SK-N-SH treated with all-trans-retinoic acid at 6 μM for 48 hours (cell line): ENCODE data around the gene ACSL5.

Source experiments
- ATAC-seq: fragments of 200-7000 bp; cut with Tn5 transposase; 3 replicates; pipeline ENCODE4 v1.9.1; 2020; ENCODE audit warnings: mild to moderate bottlenecking, moderate library complexity
- ARNTL ChIP-seq: fragments of 450-650 bp; formaldehyde crosslinking; IDR thresholded peaks from 2 replicates; pipeline ENCODE4 v1.5.0; 2020; ENCODE audit warnings: low read depth, mild to moderate bottlenecking, moderate library complexity, borderline replicate concordance
- BACH2 ChIP-seq: fragments of 250-450 bp; sonication (Bioruptor Pico); IDR thresholded peaks from 2 replicates; pipeline ENCODE4 v1.9.0; 2021; ENCODE audit warnings: mild to moderate bottlenecking, borderline replicate concordance
- CREB5 ChIP-seq: fragments of 250-450 bp; sonication (Bioruptor Pico); IDR thresholded peaks from 2 replicates; pipeline ENCODE4 v1.5.1; 2020; ENCODE audit warnings: low read depth, mild to moderate bottlenecking, moderate library complexity
- CSRNP3 ChIP-seq: fragments of 250-450 bp; sonication (Bioruptor Pico); IDR thresholded peaks from 2 replicates; pipeline ENCODE4 v1.5.1; 2021; ENCODE audit warnings: mild to moderate bottlenecking, moderate library complexity
- ISL1 ChIP-seq: fragments of 250-450 bp; sonication (Bioruptor Pico); IDR thresholded peaks from 2 replicates; pipeline ENCODE4 v2.1.2; 2022; ENCODE audit warnings: mild to moderate bottlenecking, moderate library complexity
- OSR1 ChIP-seq: fragments of 250-450 bp; sonication (Bioruptor Pico); IDR thresholded peaks from 2 replicates; pipeline ENCODE4 v1.8.0; 2022; ENCODE audit warnings: moderate library complexity, mild to moderate bottlenecking, inconsistent platforms
- PATZ1 ChIP-seq: fragments of 250-450 bp; sonication (Bioruptor Pico); IDR thresholded peaks from 2 replicates; pipeline ENCODE4 v1.8.0; 2020; ENCODE audit warnings: mild to moderate bottlenecking, moderate library complexity, borderline replicate concordance
- POU6F1 ChIP-seq: fragments of 250-450 bp; sonication (Bioruptor Pico); IDR thresholded peaks from 2 replicates; pipeline ENCODE4 v1.8.0; 2021; ENCODE audit warnings: low read depth, mild to moderate bottlenecking, moderate library complexity, borderline replicate concordance
- PPARA ChIP-seq: fragments of 250-450 bp; sonication (Bioruptor Pico); IDR thresholded peaks from 2 replicates; pipeline ENCODE4 v1.5.0; 2020; ENCODE audit warnings: mild to moderate bottlenecking, borderline replicate concordance
- RARB ChIP-seq: fragments of 250-450 bp; sonication (Bioruptor Pico); IDR thresholded peaks from 2 replicates; pipeline ENCODE4 v1.8.0; 2021; ENCODE audit warnings: mild to moderate bottlenecking, moderate library complexity
- TCF4 ChIP-seq: fragments of 250-450 bp; sonication (Bioruptor Pico); IDR thresholded peaks from 2 replicates; pipeline ENCODE4 v1.8.0; 2021; ENCODE audit warnings: mild to moderate bottlenecking, moderate library complexity, borderline replicate concordance
- TSHZ2 ChIP-seq: fragments of 250-450 bp; sonication (Bioruptor Pico); IDR thresholded peaks from 2 replicates; pipeline ENCODE4 v1.5.0; 2020; ENCODE audit warnings: mild to moderate bottlenecking, moderate library complexity
- ZC3H10 ChIP-seq: fragments of 250-450 bp; sonication (Bioruptor Pico); IDR thresholded peaks from 2 replicates; pipeline ENCODE4 v1.5.1; 2021; ENCODE audit warnings: mild to moderate bottlenecking, moderate library complexity
- ZFP3 ChIP-seq: fragments of 250-450 bp; sonication (Bioruptor Pico); IDR thresholded peaks from 2 replicates; pipeline ENCODE4 v1.5.0; 2020; ENCODE audit warnings: mild to moderate bottlenecking, moderate library complexity
- ZFP30 ChIP-seq: fragments of 450-650 bp; formaldehyde crosslinking; IDR thresholded peaks from 2 replicates; pipeline ENCODE4 v1.5.0; 2022; ENCODE audit warnings: mild to moderate bottlenecking, moderate library complexity
- ZNF565 ChIP-seq: fragments of 450-650 bp; formaldehyde crosslinking; conservative IDR thresholded peaks from 2 replicates; pipeline ENCODE4 v1.5.0; 2020; ENCODE audit warnings: low read depth, mild to moderate bottlenecking, moderate library complexity
- ZNF70 ChIP-seq: fragments of 450-650 bp; formaldehyde crosslinking; IDR thresholded peaks from 2 replicates; pipeline ENCODE4 v1.5.0; 2020; ENCODE audit warnings: mild to moderate bottlenecking, moderate library complexity
- ZNF8 ChIP-seq: fragments of 450-650 bp; formaldehyde crosslinking; IDR thresholded peaks from 2 replicates; pipeline ENCODE4 v1.5.0; 2020; ENCODE audit warnings: mild to moderate bottlenecking, moderate library complexity

Gene ACSL5

GRCh38 chr10:112389271-112389822 is 15.4 kb downstream of the ACSL5 start:
- TF ChIP-seq TCF4 (no peak), ZFP3 (CRISPR knock-in tag) (no peak), PPARA (CRISPR knock-in tag) (no peak), ARNTL (CRISPR knock-in tag) (no peak), ZNF70 (CRISPR knock-in tag) (no peak), ZFP30 (CRISPR knock-in tag) (no peak), OSR1 (no peak), CREB5 (no peak), PATZ1 (no peak), ZNF8 (CRISPR knock-in tag) (no peak), ZC3H10 (CRISPR knock-in tag) (no peak), POU6F1 (CRISPR knock-in tag) (no peak)
- TF ChIP-seq, all 23 proteins: peak for 0
- ATAC-seq = no peak

GRCh38 chr10:112390125-112390703 is 16.3 kb downstream of the ACSL5 start:
- TF ChIP-seq ZFP3 (CRISPR knock-in tag) = no peak
- no peak for TF ChIP-seq CSRNP3 (CRISPR knock-in tag)
- TF ChIP-seq RARB (CRISPR knock-in tag) = no peak
- no peak for ATAC-seq

- no peak for ATAC-seq
- TF ChIP-seq TSHZ2 (no peak), CREB5 (no peak), ISL1 (CRISPR knock-in tag) (no peak), ZNF70 (CRISPR knock-in tag) (no peak), RARB (CRISPR knock-in tag) (no peak), ZC3H10 (CRISPR knock-in tag) (no peak), PPARA (CRISPR knock-in tag) (no peak), POU6F1 (CRISPR knock-in tag) (no peak), PATZ1 (no peak), ZNF565 (CRISPR knock-in tag) (no peak), CSRNP3 (CRISPR knock-in tag) (no peak), OSR1 (no peak), BACH2 (no peak)
Measured at GRCh38 chr10:112393341-112393740, 19.4 kb downstream of the ACSL5 start.
